NCI-H1105 (cell line): Measurements from ENCODE around the gene KDM3A.

Experiments
- DNase-seq: peaks from one replicate; lab custom pipeline; 2025; lab: John Stamatoyannopoulos, UW

The KDM3A gene

GRCh38 chr2:86513948-86514660, 72.9 kb downstream of the KDM3A start:
- DNase-seq = no peak

GRCh38 chr2:86518481-86518880, 77.3 kb downstream of the KDM3A start:
- no peak for DNase-seq

GRCh38 chr2:86519349-86519748, 78.2 kb downstream of the KDM3A start:
- DNase-seq = no peak

GRCh38 chr2:86520153-86520552, 79.0 kb downstream of the KDM3A start:
- no peak for DNase-seq

- DNase-seq = no peak
Observed at GRCh38 chr2:86521922-86522321, 80.8 kb downstream of the KDM3A start.

GRCh38 chr2:86522711-86523110, 81.5 kb downstream of the KDM3A start:
- no peak for DNase-seq

- DNase-seq = no peak
Observed at GRCh38 chr2:86523491-86523890, 82.3 kb downstream of the KDM3A start.

- no peak for DNase-seq
Observed at GRCh38 chr2:86525421-86526340, 84.5 kb downstream of the KDM3A start.

GRCh38 chr2:86533589-86533988, 92.4 kb downstream of the KDM3A start:
- DNase-seq = no peak

- no peak for DNase-seq
Observed at GRCh38 chr2:86541334-86541733, 100.2 kb downstream of the KDM3A start.
